Measurements from ENCODE around the gene IFITM1. TPM values are rescaled to one million over a fixed set of nuclear protein-coding genes. Genes with fewer than 3 reads are reported as not detected.

IFITM1 gene
- total and polyA plus RNA-seq, 4 donors = 12.6 to 113 (median 66.7) TPM

- DNase-seq (ENCODE audit: low spot score) = peak; percentile 48
- peak overlapping the region; percentile 92 to 100 for H3K27ac ChIP-seq (ENCODE audit: low read depth in 1 of 2, low read length in 2 of 2)
- WGBS = 18% methylated on average over 16 of the region's 16 CpGs
- H3K27me3 ChIP-seq (ENCODE audit: control insufficient read depth in 4 of 4, insufficient read depth in 4 of 4, low read length in 3 of 4) = no peaks in the 10 kb centered on the region
- H3K9me3 ChIP-seq (ENCODE audit: control insufficient read depth in 4 of 4, low read length in 3 of 4) = no peaks in the 10 kb centered on the region
- H3K36me3 ChIP-seq (ENCODE audit: control insufficient read depth in 4 of 4, insufficient read depth in 3 of 4, low read depth in 1 of 4, low read length in 3 of 4) = no peaks in the 10 kb centered on the region
- peak overlapping the region; percentile 89 to 90 for H3K9ac ChIP-seq (ENCODE audit: low read depth in 1 of 2, low read length in 2 of 2)
- H3K4me3 ChIP-seq (ENCODE audit: low read depth in 1 of 3, low read length in 3 of 3) = peak overlapping the region in 2 of 3 donors; percentile 12 to 20
- peaks cover 5 to 19% (median 11%) of the 10 kb centered on the region in 4 donors for H3K4me1 ChIP-seq (ENCODE audit: control insufficient read depth in 4 of 4, insufficient read depth in 4 of 4, low read length in 3 of 4)
- TF ChIP-seq CTCF (IDR thresholded peaks at IDR 0.05; ENCODE audit: low read depth, low read length, missing input control) = no peak
- no peak for TF ChIP-seq GABPA (IDR thresholded peaks at IDR 0.05 in 1 of 2, conservative IDR thresholded peaks at IDR 0.05 in 1 of 2)
- peak; percentile 77 for TF ChIP-seq YY1 (IDR thresholded peaks at IDR 0.05)
- peak; percentile 27 to 55 for TF ChIP-seq JUND (IDR thresholded peaks at IDR 0.05)
- TF ChIP-seq EGR1 (IDR thresholded peaks at IDR 0.05; ENCODE audit: low read depth in 2 of 2) = peak; percentile 65 to 90
- TF ChIP-seq TAF1 (conservative IDR thresholded peaks at IDR 0.05) = peak; percentile 88
- peak; percentile 84 to 86 for TF ChIP-seq HNF4A (conservative IDR thresholded peaks at IDR 0.05)
- peak; percentile 56 to 82 for TF ChIP-seq RXRA (IDR thresholded peaks at IDR 0.05)
- TF ChIP-seq HNF4G (IDR thresholded peaks at IDR 0.05) = peak; percentile 48
- no peak for TF ChIP-seq FOXA2 (IDR thresholded peaks at IDR 0.05)
- peak; percentile 14 for TF ChIP-seq NR2F2 (IDR thresholded peaks at IDR 0.05)
- TF ChIP-seq RAD21 (IDR thresholded peaks at IDR 0.05) = peak; percentile 47 to 67
- TF ChIP-seq FOXA1 (IDR thresholded peaks at IDR 0.05) = peak; percentile 31
- no peak for TF ChIP-seq ATF3 (IDR thresholded peaks at IDR 0.05)
- TF ChIP-seq MAX (IDR thresholded peaks at IDR 0.05) = peak; percentile 96
- TF ChIP-seq REST (IDR thresholded peaks at IDR 0.05) = peak; percentile 92
- TF ChIP-seq ZBTB33 (IDR thresholded peaks at IDR 0.05) = peak; percentile 58
- TF ChIP-seq SP1 (IDR thresholded peaks at IDR 0.05) = peak; percentile 94
These were observed 39.5 kb downstream of the IFITM1 start for GRCh38 chr11:353179-353873.
